AG08396 (cell line): ENCODE results near the gene KIRREL3.

Source experiments
- DNase-seq: peaks from one replicate; pipeline ENCODE4 v3.0.0; 2012; ENCODE audit warnings: low spot score, mixed read lengths

The KIRREL3 gene

GRCh38 chr11:126790550-126791081 is 210.0 kb downstream of the KIRREL3 start:
- DNase-seq: peak; percentile 88

GRCh38 chr11:126782810-126783209 is 217.8 kb downstream of the KIRREL3 start:
- no peak for DNase-seq

- no peak for DNase-seq
Measured at GRCh38 chr11:126781942-126782341, 218.6 kb downstream of the KIRREL3 start.

GRCh38 chr11:126776119-126776518 is 224.5 kb downstream of the KIRREL3 start:
- no peak for DNase-seq

GRCh38 chr11:126772267-126772666 is 228.3 kb downstream of the KIRREL3 start:
- no peak for DNase-seq

GRCh38 chr11:126768702-126769101 is 231.9 kb downstream of the KIRREL3 start:
- DNase-seq: no peak

GRCh38 chr11:126766440-126766839 is 234.1 kb downstream of the KIRREL3 start:
- no peak for DNase-seq

- no peak for DNase-seq
Measured at GRCh38 chr11:126765196-126765595, 235.4 kb downstream of the KIRREL3 start.

- no peak for DNase-seq
Measured at GRCh38 chr11:126764231-126764630, 236.3 kb downstream of the KIRREL3 start.

- DNase-seq: no peak
Measured at GRCh38 chr11:126756855-126757254, 243.7 kb downstream of the KIRREL3 start.

GRCh38 chr11:126756421-126756820 is 244.1 kb downstream of the KIRREL3 start:
- no peak for DNase-seq

- DNase-seq: no peak
Measured at GRCh38 chr11:126755526-126755925, 245.0 kb downstream of the KIRREL3 start.

GRCh38 chr11:126754591-126755426 is 245.8 kb downstream of the KIRREL3 start:
- DNase-seq: no peak

GRCh38 chr11:126753990-126754389 is 246.6 kb downstream of the KIRREL3 start:
- no peak for DNase-seq

- peak; percentile 52 for DNase-seq
Measured at GRCh38 chr11:126751242-126751641, 249.3 kb downstream of the KIRREL3 start.

GRCh38 chr11:126748793-126749192 is 251.8 kb downstream of the KIRREL3 start:
- no peak for DNase-seq

- DNase-seq: no peak
Measured at GRCh38 chr11:126748100-126748791, 252.3 kb downstream of the KIRREL3 start.

GRCh38 chr11:126747315-126747714 is 253.3 kb downstream of the KIRREL3 start:
- no peak for DNase-seq

- no peak for DNase-seq
Measured at GRCh38 chr11:126746443-126746842, 254.1 kb downstream of the KIRREL3 start.

GRCh38 chr11:126744699-126745098 is 255.9 kb downstream of the KIRREL3 start:
- no peak for DNase-seq

GRCh38 chr11:126743628-126744027 is 256.9 kb downstream of the KIRREL3 start:
- DNase-seq: no peak

- DNase-seq: no peak
Measured at GRCh38 chr11:126742582-126742981, 258.0 kb downstream of the KIRREL3 start.

- DNase-seq: no peak
Measured at GRCh38 chr11:126740846-126741245, 259.7 kb downstream of the KIRREL3 start.
